SK-N-SH (cell line): ENCODE data around the gene MBNL2. TPM values are rescaled to one million over a fixed set of nuclear protein-coding genes. Genes with fewer than 3 reads are reported as not detected.

Experiments used
- CTCF ChIA-PET: fragments of 300-600, 350-600 bp; formaldehyde crosslinking; extraction: SDS; loops from one replicate; lab custom pipeline; 2021; lab: Yijun Ruan, JAX
- POLR2A ChIA-PET: fragments of 350-600 bp; sonication (Branson Sonifier 250); formaldehyde crosslinking; extraction: SDS; loops from one replicate; lab custom pipeline; 2020; ENCODE audit warnings: antibody characterized with exemption, inconsistent platforms; lab: Yijun Ruan, JAX
- DNase-seq: peaks from one replicate; pipeline ENCODE4 v3.0.0; 2012
- H2AFZ ChIP-seq: fragments of 200-600 bp; sonication (generic); 2 replicates; pipeline ENCODE4 v1.8.1; 2016; ENCODE audit warnings: antibody characterized with exemption, mild to moderate bottlenecking, low read depth
- H3F3A ChIP-seq: fragments of 200-600 bp; sonication (generic); replicated peaks from 2 replicates; pipeline ENCODE3; 2016; ENCODE audit warnings: antibody characterized with exemption, mild to moderate bottlenecking; ENCODE audit not compliant: insufficient read depth
- H3K27ac ChIP-seq, 2 experiments: fragments of 200-500 bp in 1 of 2; fragments of 200-600 bp in 1 of 2; sonication (Bioruptor generic) in 1 of 2; sonication (generic), shearing (Covaris generic) in 1 of 2; 2 replicates each; pipeline versions ENCODE4 v1.5.1 to v1.6.1; 2014 to 2016; ENCODE audit warnings: low read depth in 2 of 2, inconsistent platforms in 1 of 2, low read length in 1 of 2, mild to moderate bottlenecking in 1 of 2, mixed read lengths in 1 of 2
- H3K27me3 ChIP-seq: fragments of 200-600 bp; sonication (generic), shearing (Covaris generic); 2 replicates; pipeline ENCODE4 v1.6.1; 2016; ENCODE audit warnings: mixed run types; ENCODE audit not compliant: insufficient read depth
- H3K36me3 ChIP-seq, 2 experiments: fragments of 200-500 bp in 1 of 2; fragments of 200-600 bp in 1 of 2; sonication (Bioruptor generic) in 1 of 2; sonication (generic) in 1 of 2; replicated peaks in 1 of 2; 2 replicates each; pipeline versions ENCODE3 to v1.5.1; 2014 to 2016; ENCODE audit warnings: low read length in 1 of 2, mild to moderate bottlenecking in 1 of 2; ENCODE audit not compliant: insufficient read depth in 2 of 2, control insufficient read depth in 1 of 2
- H3K4me1 ChIP-seq, 2 experiments: fragments of 200-500 bp in 1 of 2; fragments of 200-600 bp in 1 of 2; sonication (Bioruptor generic) in 1 of 2; sonication (generic), shearing (Covaris generic) in 1 of 2; 2 replicates each; pipeline versions ENCODE4 v1.5.1 to v1.6.1; 2014 to 2016; ENCODE audit warnings: low read depth in 1 of 2, low read length in 1 of 2, mixed run types in 1 of 2; ENCODE audit not compliant: insufficient read depth in 2 of 2, control insufficient read depth in 1 of 2
- H3K4me2 ChIP-seq: fragments of 200-600 bp; sonication (generic), shearing (Covaris generic); 2 replicates; pipeline ENCODE4 v1.6.1; 2017; ENCODE audit warnings: mixed run types
- H3K4me3 ChIP-seq, 2 experiments: fragments of 200-500 bp in 1 of 2; fragments of 200-600 bp in 1 of 2; sonication (Bioruptor generic) in 1 of 2; sonication (generic), shearing (Covaris generic) in 1 of 2; 2 replicates each; pipeline versions ENCODE4 v1.5.1 to v1.8.1; 2014 to 2016; ENCODE audit warnings: low read depth in 2 of 2, inconsistent platforms in 1 of 2, low read length in 1 of 2, mild to moderate bottlenecking in 1 of 2, mixed read lengths in 1 of 2, moderate library complexity in 1 of 2
- H3K79me2 ChIP-seq: fragments of 200-600 bp; sonication (generic); 2 replicates; pipeline ENCODE4 v1.8.1; 2017; ENCODE audit warnings: mild to moderate bottlenecking; ENCODE audit not compliant: insufficient read depth
- H3K9ac ChIP-seq: fragments of 200-600 bp; sonication (generic); 2 replicates; pipeline ENCODE4 v1.6.1; 2017; ENCODE audit warnings: mixed run types
- H3K9me2 ChIP-seq: fragments of 200-600 bp; sonication (generic); 2 replicates; pipeline ENCODE4 v1.6.1; 2017; ENCODE audit warnings: mixed run types
- H3K9me3 ChIP-seq: fragments of 200-600 bp; sonication (generic); 2 replicates; pipeline ENCODE4 v1.6.1; 2017; ENCODE audit warnings: mixed run types, mild to moderate bottlenecking, moderate library complexity
- H4K20me1 ChIP-seq: fragments of 200-600 bp; sonication (generic); 2 replicates; pipeline ENCODE4 v1.6.1; 2017; ENCODE audit warnings: mild to moderate bottlenecking, mixed run types; ENCODE audit not compliant: insufficient read depth
- CHD2 ChIP-seq: fragments of 150-350 bp; IDR thresholded peaks from 2 replicates; pipeline ENCODE4 v1.6.1; 2018; ENCODE audit warnings: low read length; ENCODE audit not compliant: partially characterized antibody
- CTCF ChIP-seq: fragments of 200-600 bp; sonication (generic); IDR thresholded peaks from 2 replicates; pipeline ENCODE4 v1.6.1; 2017; ENCODE audit warnings: antibody characterized with exemption, mild to moderate bottlenecking, moderate library complexity
- EZH2phosphoT487 ChIP-seq: fragments of 200-600 bp; sonication (generic); IDR thresholded peaks from 2 replicates; pipeline ENCODE4 v1.6.1; 2017; ENCODE audit warnings: low read depth, mixed run types, mild to moderate bottlenecking, antibody characterized with exemption, moderate library complexity, borderline replicate concordance
- GABPA ChIP-seq: IDR thresholded peaks from 2 replicates; pipeline ENCODE4 v1.4.0; 2012; ENCODE audit warnings: low read depth, mild to moderate bottlenecking
- MAX ChIP-seq: IDR thresholded peaks from 2 replicates; pipeline ENCODE4 v1.4.0; 2012; ENCODE audit warnings: low read depth
- NFIC ChIP-seq: IDR thresholded peaks from 2 replicates; pipeline ENCODE4 v1.4.0; 2012; ENCODE audit warnings: borderline replicate concordance
- PBX3 ChIP-seq: IDR thresholded peaks from 2 replicates; pipeline ENCODE4; 2012
- POLR2AphosphoS5 ChIP-seq: IDR thresholded peaks from 2 replicates; pipeline ENCODE4 v1.6.1; 2012; ENCODE audit warnings: low read depth, low read length
- RAD21 ChIP-seq: IDR thresholded peaks from 2 replicates; pipeline ENCODE4 v1.6.1; 2012; ENCODE audit warnings: mild to moderate bottlenecking, low read length
- RCOR1 ChIP-seq: fragments of 150-350 bp; IDR thresholded peaks from 2 replicates; pipeline ENCODE4 v1.6.1; 2017; ENCODE audit warnings: antibody characterized with exemption, low read length
- REST ChIP-seq: IDR thresholded peaks from 2 replicates; pipeline ENCODE4 v1.6.1; 2012; ENCODE audit warnings: mild to moderate bottlenecking, low read depth, low read length, moderate library complexity
- RFX5 ChIP-seq: IDR thresholded peaks from 2 replicates; pipeline ENCODE4 v1.6.1; 2012; ENCODE audit warnings: mild to moderate bottlenecking, improper control_type of control experiment, low read length
- RXRA ChIP-seq: IDR thresholded peaks from 2 replicates; pipeline ENCODE4 v1.4.0; 2012; ENCODE audit warnings: low read depth, mild to moderate bottlenecking, borderline replicate concordance
- SIN3A ChIP-seq: IDR thresholded peaks from 2 replicates; pipeline ENCODE4 v1.6.1; 2012; ENCODE audit warnings: low read depth, mild to moderate bottlenecking, low read length, moderate library complexity, borderline replicate concordance
- SMC3 ChIP-seq: IDR thresholded peaks from 2 replicates; pipeline ENCODE4 v1.6.1; 2012; ENCODE audit warnings: low read depth, low read length, improper control_type of control experiment
- ZBTB33 ChIP-seq: IDR thresholded peaks from 2 replicates; pipeline ENCODE4 v1.4.0; 2012; ENCODE audit warnings: low read depth, borderline replicate concordance
- WGBS: methylation state at CpG from one replicate; pipeline ENCODE4 v1.1.6; 2017; ENCODE audit warnings: low lambda C conversion rate; 5-methylcytosine and 5-hydroxymethylcytosine counted together
- polyA plus RNA-seq, 3 experiments: library from polyadenylated mRNA; depleted of rRNA; stranded (reverse); fragments of >200 nt; gene quantifications; 2 replicates each; pipeline ENCODE4 v1.2.3, GENCODE V29; 2012

The MBNL2 gene
- polyA plus RNA-seq, 1 of the 3 experiments (the other 2 are of a cell fraction) = 24.5 TPM

GRCh38 chr13:97226013-97226412 lies 3.9 kb downstream of the MBNL2 start:
- ChIA-PET POLR2A (interaction anchor here (1.0 kb wide), 1 partner anchor 68 kb away, joined by 3 read pairs; no protein-coding TSS in a partner anchor), CTCF (interaction anchor here (2.2 to 8.6 kb wide), 3 partner anchors 116 to 134 kb away, joined by 5 to 80 read pairs (median 11); no protein-coding TSS in a partner anchor)
- Histone ChIP-seq H3K27me3 (no peaks in the 10 kb centered on the region), H3K4me3 (peak overlapping the region; percentile 75 to 77), H3K9me2 (no peaks in the 10 kb centered on the region), H3K36me3 (peaks cover 18 to 25% of the 10 kb centered on the region in 2 experiments), H3K4me2 (peak overlapping the region; percentile 81), H4K20me1 (peaks cover 5% of the 10 kb centered on the region; the same call in 1 of the 2 replicates), H3K27ac (peak overlapping the region; percentile 14 to 95; a peak in 3 of 4 replicates), H3K9ac (peak overlapping the region; percentile 98), H3F3A (peaks cover 44% of the 10 kb centered on the region), H2AFZ (no peak overlapping the region), H3K9me3 (no peaks in the 10 kb centered on the region), H3K4me1 (peaks cover 32 to 42% of the 10 kb centered on the region in 2 experiments), H3K79me2 (peaks cover 95% of the 10 kb centered on the region)
- DNase-seq = no peak
- TF ChIP-seq CTCF (no peak), SIN3A (no peak), RCOR1 (no peak), ZBTB33 (no peak), REST (no peak), EZH2phosphoT487 (no peak), MAX (no peak), POLR2AphosphoS5 (no peak), CHD2 (no peak), NFIC (no peak), RAD21 (no peak), SMC3 (no peak), PBX3 (no peak), GABPA (no peak), RFX5 (no peak), RXRA (no peak)
- WGBS = 77% methylated on average over 8 of the region's 8 CpGs
